Esophagus muscularis mucosa (tissue), 3 donors: ENCODE results near the gene SETMAR.
"Not testable (repeated sequence)": the region's sequence is repeated elsewhere in the genome, so short reads cannot be mapped to it uniquely, and the experiment has no call there.

ENCODE experiments used
- POLR2A ChIP-seq: fragments of 450-650 bp; IDR thresholded peaks from one replicate; pipeline ENCODE4 v1.6.1; 2017; ENCODE audit warnings: antibody characterized with exemption, moderate library complexity, mild to moderate bottlenecking, low read depth
- POLR2AphosphoS5 ChIP-seq, 2 donors: sonication (generic); formaldehyde crosslinking; IDR thresholded peaks; one replicate each; pipeline ENCODE4 v1.6.1; 2017; ENCODE audit warnings: antibody characterized with exemption in 2 of 2
- TF ChIP-seq, protein P1 (sequence below), 3 experiments: fragments of 200-600 bp in 2 of 3; fragments of 450-650 bp in 1 of 3; sonication (generic) in 2 of 3; IDR thresholded peaks; one replicate each; pipeline ENCODE4 v1.5.1; 2017 to 2019; ENCODE audit warnings: antibody characterized with exemption in 3 of 3, mild to moderate bottlenecking in 2 of 3, moderate library complexity in 1 of 3

- TF ChIP-seq, protein P1, sequence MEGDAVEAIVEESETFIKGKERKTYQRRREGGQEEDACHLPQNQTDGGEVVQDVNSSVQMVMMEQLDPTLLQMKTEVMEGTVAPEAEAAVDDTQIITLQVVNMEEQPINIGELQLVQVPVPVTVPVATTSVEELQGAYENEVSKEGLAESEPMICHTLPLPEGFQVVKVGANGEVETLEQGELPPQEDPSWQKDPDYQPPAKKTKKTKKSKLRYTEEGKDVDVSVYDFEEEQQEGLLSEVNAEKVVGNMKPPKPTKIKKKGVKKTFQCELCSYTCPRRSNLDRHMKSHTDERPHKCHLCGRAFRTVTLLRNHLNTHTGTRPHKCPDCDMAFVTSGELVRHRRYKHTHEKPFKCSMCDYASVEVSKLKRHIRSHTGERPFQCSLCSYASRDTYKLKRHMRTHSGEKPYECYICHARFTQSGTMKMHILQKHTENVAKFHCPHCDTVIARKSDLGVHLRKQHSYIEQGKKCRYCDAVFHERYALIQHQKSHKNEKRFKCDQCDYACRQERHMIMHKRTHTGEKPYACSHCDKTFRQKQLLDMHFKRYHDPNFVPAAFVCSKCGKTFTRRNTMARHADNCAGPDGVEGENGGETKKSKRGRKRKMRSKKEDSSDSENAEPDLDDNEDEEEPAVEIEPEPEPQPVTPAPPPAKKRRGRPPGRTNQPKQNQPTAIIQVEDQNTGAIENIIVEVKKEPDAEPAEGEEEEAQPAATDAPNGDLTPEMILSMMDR (IDR thresholded peaks at IDR 0.05), result not testable (repeated sequence)
- TF ChIP-seq POLR2A; POLR2AphosphoS5 (IDR thresholded peaks at IDR 0.05): not testable (repeated sequence)
Observed at GRCh38 chr3:4296454-4296853, 6.7 kb upstream of the SETMAR start.
